Colonic mucosa (tissue), 4 donors: ENCODE measurements around the gene NUMBL. TPM values are rescaled to one million over a fixed set of nuclear protein-coding genes. Genes with fewer than 3 reads are reported as not detected.

Experiments used
- DNase-seq: peaks from one replicate; pipeline ENCODE4 v3.0.0-alpha.2; 2020
- H3K27ac ChIP-seq: fragments of 200-600 bp; one replicate; pipeline ENCODE4 v1.8.0; 2021
- H3K27me3 ChIP-seq: fragments of 200-600 bp; one replicate; pipeline ENCODE4 v1.8.0; 2021
- H3K36me3 ChIP-seq: fragments of 200-600 bp; one replicate; pipeline ENCODE4 v1.8.0; 2021
- H3K4me1 ChIP-seq: fragments of 200-600 bp; one replicate; pipeline ENCODE4 v1.8.0; 2021; ENCODE audit warnings: mild to moderate bottlenecking
- H3K4me3 ChIP-seq: fragments of 200-600 bp; one replicate; pipeline ENCODE4 v1.8.0; 2021
- H3K9ac ChIP-seq, 2 donors: one replicate each; pipeline ENCODE4 v1.7.0; 2013; ENCODE audit warnings: control low read depth in 2 of 2, low read depth in 2 of 2, low read length in 2 of 2
- H3K9me3 ChIP-seq: fragments of 200-600 bp; one replicate; pipeline ENCODE4 v1.8.0; 2021
- intact Hi-C: fragments of 100-400 bp; cut with DNase I; formaldehyde crosslinking; loops from one replicate; pipeline ENCODE4 v1.14.1; 2022
- total RNA-seq, 2 donors: library from RNA; stranded (reverse); fragmentation: NEBNext Ultra II Directional in 1 of 2; extraction: Animal tissue kit (Norgen Biotek cat#: 25700) in 1 of 2; gene quantifications; one replicate each; pipeline ENCODE4 v1.2.1, GENCODE V29; 2021
- TF ChIP-seq, protein P1 (sequence below): fragments of 200-600 bp; IDR thresholded peaks from one replicate; pipeline ENCODE4 v1.8.0; 2022; ENCODE audit warnings: antibody characterized with exemption, mild to moderate bottlenecking
- donor health status: healthy.
- donor health status: DM: no; HTN: no; CAD: no.
- donor health status: DM: no; HTN: no; CAD: no.

NUMBL gene
- total RNA-seq, 2 donors from 2014 or later: 12.8 to 22.0 TPM

DNA sequence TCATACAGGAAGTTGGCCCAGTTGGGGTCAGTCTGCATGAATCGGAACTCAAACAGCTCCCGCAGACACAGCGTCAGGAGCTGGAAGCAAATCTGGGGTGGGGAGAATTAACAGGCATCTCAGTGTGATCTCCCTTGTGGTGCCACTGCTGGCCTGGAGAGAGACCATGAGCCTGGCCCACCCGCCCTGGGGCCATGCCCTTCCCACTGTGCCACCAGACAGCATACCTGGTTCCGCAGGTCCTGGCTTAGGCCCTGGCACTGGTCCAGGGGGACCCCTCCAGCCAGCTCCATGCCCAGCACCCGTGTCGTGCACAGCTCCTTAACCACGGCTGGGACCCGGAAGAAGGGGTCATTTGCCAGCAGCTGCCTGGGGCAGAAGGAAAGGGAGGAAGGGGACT, 9.6 kb upstream of the NUMBL start:
- no peaks in the 10 kb centered on the region for H3K9me3 ChIP-seq

DNA sequence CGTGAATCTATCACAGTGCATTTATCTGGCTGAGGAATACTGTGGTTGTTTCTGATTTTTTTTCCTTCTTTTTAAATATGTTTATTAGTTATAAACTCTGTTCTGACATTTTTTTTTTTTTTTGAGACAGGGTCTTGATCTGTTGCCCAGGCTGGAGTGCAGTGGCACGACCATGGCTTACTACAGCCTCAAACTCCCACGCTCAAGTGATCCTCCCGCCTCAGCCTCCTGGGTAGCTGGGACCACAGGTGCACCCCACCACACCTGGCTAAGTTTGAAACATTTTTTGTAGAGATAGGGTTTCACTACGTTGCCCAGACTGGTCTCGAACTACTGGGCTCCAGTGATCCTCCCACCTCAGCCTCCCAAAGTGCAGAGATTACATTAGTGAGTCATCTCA, 6.6 kb upstream of the NUMBL start:
- intact Hi-C loops: no loop called here
- H3K4me3 ChIP-seq: no peak overlapping the region
- no peaks in the 10 kb centered on the region for H3K4me1 ChIP-seq
- no peaks in the 10 kb centered on the region for H3K36me3 ChIP-seq
- no peaks in the 10 kb centered on the region for H3K9me3 ChIP-seq
- no peak for DNase-seq
- H3K27me3 ChIP-seq: no peaks in the 10 kb centered on the region
- TF ChIP-seq, protein P1, sequence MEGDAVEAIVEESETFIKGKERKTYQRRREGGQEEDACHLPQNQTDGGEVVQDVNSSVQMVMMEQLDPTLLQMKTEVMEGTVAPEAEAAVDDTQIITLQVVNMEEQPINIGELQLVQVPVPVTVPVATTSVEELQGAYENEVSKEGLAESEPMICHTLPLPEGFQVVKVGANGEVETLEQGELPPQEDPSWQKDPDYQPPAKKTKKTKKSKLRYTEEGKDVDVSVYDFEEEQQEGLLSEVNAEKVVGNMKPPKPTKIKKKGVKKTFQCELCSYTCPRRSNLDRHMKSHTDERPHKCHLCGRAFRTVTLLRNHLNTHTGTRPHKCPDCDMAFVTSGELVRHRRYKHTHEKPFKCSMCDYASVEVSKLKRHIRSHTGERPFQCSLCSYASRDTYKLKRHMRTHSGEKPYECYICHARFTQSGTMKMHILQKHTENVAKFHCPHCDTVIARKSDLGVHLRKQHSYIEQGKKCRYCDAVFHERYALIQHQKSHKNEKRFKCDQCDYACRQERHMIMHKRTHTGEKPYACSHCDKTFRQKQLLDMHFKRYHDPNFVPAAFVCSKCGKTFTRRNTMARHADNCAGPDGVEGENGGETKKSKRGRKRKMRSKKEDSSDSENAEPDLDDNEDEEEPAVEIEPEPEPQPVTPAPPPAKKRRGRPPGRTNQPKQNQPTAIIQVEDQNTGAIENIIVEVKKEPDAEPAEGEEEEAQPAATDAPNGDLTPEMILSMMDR: no peak
- H3K9ac ChIP-seq: no peak overlapping the region
- no peak overlapping the region for H3K27ac ChIP-seq

More for the DNA sequence above, 9.6 kb upstream of the NUMBL start:
- H3K27ac ChIP-seq: no peak overlapping the region
- no peak overlapping the region for H3K4me3 ChIP-seq
- no peak for DNase-seq
- H3K9ac ChIP-seq: no peak overlapping the region
- peaks cover 6% of the 10 kb centered on the region for H3K36me3 ChIP-seq
- TF ChIP-seq, protein P1: no peak
- no peaks in the 10 kb centered on the region for H3K4me1 ChIP-seq
- intact Hi-C loops: no loop called here
- H3K27me3 ChIP-seq: no peaks in the 10 kb centered on the region

DNA sequence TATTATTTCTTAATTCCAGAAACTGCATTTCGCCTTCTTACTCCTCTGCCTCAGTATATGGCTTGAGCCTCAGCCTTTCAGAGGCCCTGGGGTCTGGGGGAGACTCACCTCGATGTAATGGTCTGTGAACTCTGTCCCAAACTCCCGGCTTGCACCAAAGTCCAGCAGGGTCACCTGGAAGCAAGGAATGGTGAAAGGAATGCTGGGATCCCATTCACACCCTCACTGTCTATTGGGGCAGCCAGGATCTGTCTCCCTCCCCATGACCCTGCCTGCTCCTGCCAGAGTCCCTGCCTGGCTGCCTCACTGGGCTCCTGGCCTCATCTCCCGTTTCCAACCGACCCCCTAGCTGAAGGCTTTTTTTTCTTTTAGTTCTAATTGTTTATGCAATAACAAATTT, 5.4 kb upstream of the NUMBL start:
- Histone ChIP-seq H3K36me3 (no peaks in the 10 kb centered on the region), H3K9ac (no peak overlapping the region), H3K4me3 (no peak overlapping the region), H3K9me3 (no peaks in the 10 kb centered on the region), H3K27me3 (no peaks in the 10 kb centered on the region), H3K4me1 (no peaks in the 10 kb centered on the region), H3K27ac (no peak overlapping the region)
- TF ChIP-seq, protein P1: no peak
- no peak for DNase-seq
- intact Hi-C loops: no loop called here

DNA sequence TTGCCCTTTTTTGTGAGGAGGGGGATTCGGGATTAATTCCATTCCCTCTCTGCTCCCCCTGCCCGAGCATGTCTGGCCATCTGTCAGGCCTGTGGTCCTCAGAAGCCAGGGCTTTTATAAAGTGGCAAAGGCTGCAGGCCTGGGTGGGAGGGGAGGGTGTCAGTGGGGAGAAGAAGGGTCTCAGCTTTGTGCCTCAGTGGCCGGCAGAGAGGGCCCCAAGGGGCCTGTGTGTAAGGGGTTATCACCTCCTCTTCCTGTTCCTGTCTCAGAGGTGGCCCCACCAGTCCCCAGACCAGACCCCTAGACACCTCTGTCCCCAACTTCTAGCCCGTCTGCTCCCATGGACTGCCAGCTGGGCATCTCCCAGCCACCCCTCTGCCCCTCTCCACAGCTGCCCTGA, 3.4 kb upstream of the NUMBL start:
- no peak for DNase-seq

DNA sequence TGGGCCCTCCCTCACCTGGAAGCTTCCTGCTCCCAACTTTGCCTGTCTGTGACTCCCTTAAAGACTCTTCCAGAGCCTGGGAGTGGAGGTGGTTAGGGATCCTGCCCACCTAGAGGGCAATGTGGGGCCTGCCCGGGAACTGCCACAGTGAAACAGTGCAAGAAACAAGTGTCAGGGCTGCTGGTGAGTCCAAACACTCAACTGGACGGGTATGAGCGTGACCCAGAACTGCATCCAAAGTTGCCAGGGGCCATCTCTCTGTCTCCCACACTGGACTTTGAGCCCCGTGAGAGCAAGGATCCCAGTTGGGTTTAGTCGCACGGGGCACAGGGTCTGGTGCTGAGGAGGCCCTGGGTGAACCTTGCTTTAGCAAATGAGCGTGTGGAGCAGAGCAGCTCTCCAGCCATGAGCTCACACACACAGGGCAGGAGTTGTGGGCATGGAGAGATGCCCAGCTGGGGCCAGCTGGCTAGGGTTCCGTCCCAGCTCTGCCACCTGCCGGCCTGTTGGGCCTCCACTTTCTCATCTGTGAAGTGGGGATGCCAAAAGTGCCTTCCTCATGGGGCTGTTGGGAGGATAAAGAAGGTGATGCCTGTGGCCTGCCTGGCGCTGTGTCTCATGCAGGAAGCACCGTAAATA, 2.8 kb upstream of the NUMBL start:
- Histone ChIP-seq H3K4me3 (no peak overlapping the region), H3K9ac (no peak overlapping the region), H3K4me1 (no peaks in the 10 kb centered on the region), H3K9me3 (no peaks in the 10 kb centered on the region), H3K36me3 (no peaks in the 10 kb centered on the region), H3K27ac (no peak overlapping the region), H3K27me3 (no peaks in the 10 kb centered on the region)
- intact Hi-C loops: no loop called here
- TF ChIP-seq, protein P1: no peak
- DNase-seq: no peak

More for the DNA sequence above, 3.4 kb upstream of the NUMBL start:
- Histone ChIP-seq H3K9me3 (no peaks in the 10 kb centered on the region), H3K36me3 (no peaks in the 10 kb centered on the region), H3K4me1 (no peaks in the 10 kb centered on the region), H3K4me3 (no peak overlapping the region), H3K27ac (no peak overlapping the region), H3K9ac (no peak overlapping the region), H3K27me3 (no peaks in the 10 kb centered on the region)
- TF ChIP-seq, protein P1: no peak
- intact Hi-C loops: no loop called here
